A549 (cell line): ENCODE measurements around the gene SLC25A11. TPM values are rescaled to one million over a fixed set of nuclear protein-coding genes. Genes with fewer than 3 reads are reported as not detected.
"Not testable (repeated sequence)": the region's sequence is repeated elsewhere in the genome, so short reads cannot be mapped to it uniquely, and the experiment has no call there.

Source experiments
- ATAC-seq, 2 experiments: fragments of 200-7000 bp in 1 of 2; fragments of >200 bp in 1 of 2; cut with Nextera tagmentation in 1 of 2; cut with Tn5 transposase in 1 of 2; 3 replicates each; pipeline versions ENCODE4 v1.8.0 to v1.9.1; 2018 to 2020; ENCODE audit warnings: mild to moderate bottlenecking in 1 of 2, moderate library complexity in 1 of 2
- CTCF ChIA-PET: fragments of 300-600 bp; sonication (Branson Sonifier 250); formaldehyde crosslinking; extraction: SDS; loops from one replicate; lab custom pipeline; 2021; ENCODE audit warnings: antibody characterized with exemption, inconsistent platforms; lab: Yijun Ruan, JAX
- POLR2A ChIA-PET: fragments of 350-600 bp; formaldehyde crosslinking; extraction: SDS; loops from one replicate; lab custom pipeline; 2021; ENCODE audit warnings: antibody characterized with exemption, inconsistent platforms; lab: Yijun Ruan, JAX
- DNase-seq, 2 experiments: peaks; one replicate each; pipeline versions ENCODE4 v3.0.0 to v3.0.0-alpha.2; 2011 to 2016; ENCODE audit warnings: low read depth in 1 of 2, low spot score in 1 of 2
- FAIRE-seq: peaks from 2 replicates; lab custom pipeline; 2011; peaks lifted over from hg19 to GRCh38; lab: Jason Lieb, UNC
- H3K27ac ChIP-seq, 2 experiments: fragments of >200 bp; sonication (Bioruptor Twin); formaldehyde crosslinking; 3 replicates each; pipeline ENCODE4 v1.5.1; 2016 to 2017
- H3K4me1 ChIP-seq: fragments of >200 bp; sonication (Bioruptor Twin); formaldehyde crosslinking; 3 replicates; pipeline ENCODE4 v1.6.1; 2016
- H3K4me2 ChIP-seq: fragments of >200 bp; sonication (Bioruptor Twin); formaldehyde crosslinking; 3 replicates; pipeline ENCODE4 v1.6.1; 2016
- H3K4me3 ChIP-seq: fragments of >200 bp; sonication (Bioruptor Twin); formaldehyde crosslinking; 3 replicates; pipeline ENCODE4 v1.5.1; 2016
- H3K9me3 ChIP-seq: fragments of >200 bp; sonication (Bioruptor Twin); formaldehyde crosslinking; 3 replicates; pipeline ENCODE4 v1.6.1; 2016
- CBX2 ChIP-seq: fragments of 200-600 bp; sonication (generic); IDR thresholded peaks from 2 replicates; pipeline ENCODE4 v1.6.1; 2016; ENCODE audit warnings: low read depth, mild to moderate bottlenecking, borderline replicate concordance
- EHF ChIP-seq: fragments of 250-450 bp; sonication (Bioruptor Pico); IDR thresholded peaks from 2 replicates; pipeline ENCODE4 v1.5.0; 2020; ENCODE audit warnings: mild to moderate bottlenecking
- FOXS1 ChIP-seq: fragments of 250-450 bp; sonication (Bioruptor Pico); IDR thresholded peaks from 2 replicates; pipeline ENCODE4 v1.5.0; 2020; ENCODE audit warnings: mild to moderate bottlenecking, moderate library complexity
- GATA3 ChIP-seq: IDR thresholded peaks from 2 replicates; pipeline ENCODE4 v1.6.1; 2012; ENCODE audit warnings: borderline replicate concordance
- HEYL ChIP-seq: fragments of 250-450 bp; sonication (Bioruptor Pico); IDR thresholded peaks from 2 replicates; pipeline ENCODE4 v1.8.0; 2021; ENCODE audit warnings: mild to moderate bottlenecking, moderate library complexity
- HMGXB4 ChIP-seq: fragments of 250-450 bp; sonication (Bioruptor Pico); IDR thresholded peaks from 2 replicates; pipeline ENCODE4 v1.5.0; 2021; ENCODE audit warnings: mild to moderate bottlenecking, moderate library complexity, borderline replicate concordance
- KDM1A ChIP-seq: fragments of 200-600 bp; sonication (generic); IDR thresholded peaks from 2 replicates; pipeline ENCODE4 v1.6.1; 2016; ENCODE audit warnings: low read depth, mild to moderate bottlenecking
- KDM5A ChIP-seq: fragments of 200-600 bp; sonication (generic); IDR thresholded peaks from 2 replicates; pipeline ENCODE4 v1.6.1; 2016; ENCODE audit warnings: antibody characterized with exemption, mild to moderate bottlenecking
- MAFK ChIP-seq: fragments of 450-650 bp; IDR thresholded peaks from 2 replicates; pipeline ENCODE4 v1.6.1; 2014; ENCODE audit not compliant: partially characterized antibody
- MAZ ChIP-seq: fragments of 150-350 bp; IDR thresholded peaks from 2 replicates; pipeline ENCODE4 v1.6.1; 2014; ENCODE audit warnings: antibody characterized with exemption, low read depth, low read length, borderline replicate concordance
- NR3C1 ChIP-seq: fragments of >200 bp; sonication (Bioruptor Twin); formaldehyde crosslinking; IDR thresholded peaks from 3 replicates; pipeline ENCODE4 v1.6.1; 2017
- PBX3 ChIP-seq: IDR thresholded peaks from 2 replicates; pipeline ENCODE4 v1.6.1; 2012
- PHF8 ChIP-seq: fragments of 200-600 bp; sonication (generic); IDR thresholded peaks from 2 replicates; pipeline ENCODE4 v1.6.1; 2016; ENCODE audit warnings: low read depth, mild to moderate bottlenecking, antibody characterized with exemption, moderate library complexity, borderline replicate concordance
- RNF2 ChIP-seq: fragments of 200-600 bp; sonication (generic); IDR thresholded peaks from 2 replicates; pipeline ENCODE4 v1.6.1; 2016; ENCODE audit warnings: low read depth, mild to moderate bottlenecking, antibody characterized with exemption, moderate library complexity, borderline replicate concordance
- WGBS: methylation state at CpG from one replicate; pipeline ENCODE4 v1.1.6; 2017; ENCODE audit errors: missing lambda C conversion rate; 5-methylcytosine and 5-hydroxymethylcytosine counted together
- polyA plus RNA-seq, 4 experiments: library from polyadenylated mRNA; depleted of rRNA in 3 of 4; stranded (reverse); fragments of >200 nt; fragmentation: RNase III in 1 of 4; extraction: RNeasy Plus Mini Kit Qiagen cat#74134 plus additional on column Dnase treatment in 1 of 4; gene quantifications; 2 replicates in 3 of 4; 3 replicates in 1 of 4; pipeline ENCODE4 v1.2.3, GENCODE V29; 2011 to 2017
- TF ChIP-seq, protein P1 (sequence below): fragments of 250-450 bp; sonication (Bioruptor Pico); IDR thresholded peaks from 2 replicates; pipeline ENCODE4 v1.5.0; 2020; ENCODE audit warnings: low read depth, mild to moderate bottlenecking, moderate library complexity
- TF ChIP-seq, protein P2 (sequence below): fragments of >200 bp; sonication (Bioruptor Twin); formaldehyde crosslinking; IDR thresholded peaks from 3 replicates; pipeline ENCODE4 v1.5.1; 2016

The SLC25A11 gene
- polyA plus RNA-seq, 2 of the 4 experiments (the other 2 are of a cell fraction), result 60.2 to 69.2 TPM

- no peak overlapping the region for H3K4me3 ChIP-seq
- no peak for DNase-seq
- H3K27ac ChIP-seq, result no peak overlapping the region
- FAIRE-seq, result no peak
- ATAC-seq, result no peak
- 95% methylated on average over 18 of the region's 18 CpGs for WGBS
- H3K9me3 ChIP-seq, result no peaks in the 10 kb centered on the region
- ChIA-PET POLR2A (interaction anchor here (0.5 kb wide), 1 partner anchor 32 kb away, joined by 6 read pairs; no protein-coding TSS in a partner anchor), CTCF (interaction anchor here (0.9 to 2.4 kb wide), 4 partner anchors 11 to 133 kb away, joined by 3 to 8 read pairs (median 6); partner anchors contain the start of genes RNF167 and SLC25A11)
- no peaks in the 10 kb centered on the region for H3K4me1 ChIP-seq
- no peak overlapping the region for H3K4me2 ChIP-seq
- no peak for TF ChIP-seq MAZ
- no peak for TF ChIP-seq GATA3
- TF ChIP-seq FOXS1, result no peak
- no peak for TF ChIP-seq PBX3
- no peak for TF ChIP-seq CBX2
- TF ChIP-seq NR3C1, result no peak
- TF ChIP-seq, protein P1, sequence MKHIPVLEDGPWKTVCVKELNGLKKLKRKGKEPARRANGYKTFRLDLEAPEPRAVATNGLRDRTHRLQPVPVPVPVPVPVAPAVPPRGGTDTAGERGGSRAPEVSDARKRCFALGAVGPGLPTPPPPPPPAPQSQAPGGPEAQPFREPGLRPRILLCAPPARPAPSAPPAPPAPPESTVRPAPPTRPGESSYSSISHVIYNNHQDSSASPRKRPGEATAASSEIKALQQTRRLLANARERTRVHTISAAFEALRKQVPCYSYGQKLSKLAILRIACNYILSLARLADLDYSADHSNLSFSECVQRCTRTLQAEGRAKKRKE, result no peak
- no peak for TF ChIP-seq HEYL (CRISPR knock-in tag)
- TF ChIP-seq KDM1A, result no peak
- no peak for TF ChIP-seq RNF2
- no peak for TF ChIP-seq EHF (CRISPR knock-in tag)
- TF ChIP-seq HMGXB4 (CRISPR knock-in tag), result no peak
- no peak for TF ChIP-seq PHF8
- TF ChIP-seq, protein P2, sequence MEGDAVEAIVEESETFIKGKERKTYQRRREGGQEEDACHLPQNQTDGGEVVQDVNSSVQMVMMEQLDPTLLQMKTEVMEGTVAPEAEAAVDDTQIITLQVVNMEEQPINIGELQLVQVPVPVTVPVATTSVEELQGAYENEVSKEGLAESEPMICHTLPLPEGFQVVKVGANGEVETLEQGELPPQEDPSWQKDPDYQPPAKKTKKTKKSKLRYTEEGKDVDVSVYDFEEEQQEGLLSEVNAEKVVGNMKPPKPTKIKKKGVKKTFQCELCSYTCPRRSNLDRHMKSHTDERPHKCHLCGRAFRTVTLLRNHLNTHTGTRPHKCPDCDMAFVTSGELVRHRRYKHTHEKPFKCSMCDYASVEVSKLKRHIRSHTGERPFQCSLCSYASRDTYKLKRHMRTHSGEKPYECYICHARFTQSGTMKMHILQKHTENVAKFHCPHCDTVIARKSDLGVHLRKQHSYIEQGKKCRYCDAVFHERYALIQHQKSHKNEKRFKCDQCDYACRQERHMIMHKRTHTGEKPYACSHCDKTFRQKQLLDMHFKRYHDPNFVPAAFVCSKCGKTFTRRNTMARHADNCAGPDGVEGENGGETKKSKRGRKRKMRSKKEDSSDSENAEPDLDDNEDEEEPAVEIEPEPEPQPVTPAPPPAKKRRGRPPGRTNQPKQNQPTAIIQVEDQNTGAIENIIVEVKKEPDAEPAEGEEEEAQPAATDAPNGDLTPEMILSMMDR, result no peak
- no peak for TF ChIP-seq KDM5A
- TF ChIP-seq, all 56 proteins: peak for 0
Measured at GRCh38 chr17:4928881-4929280, 11.0 kb downstream of the SLC25A11 start.

GRCh38 chr17:4926577-4927335 is 13.1 kb downstream of the SLC25A11 start:
- H3K9me3 ChIP-seq, H3K27ac ChIP-seq, DNase-seq, FAIRE-seq, H3K4me3 ChIP-seq, H3K4me2 ChIP-seq, H3K4me1 ChIP-seq, ATAC-seq: not testable (repeated sequence)
- peak; percentile 20 for TF ChIP-seq MAFK
- WGBS, result 94% methylated on average over 24 of the region's 24 CpGs
- ChIA-PET CTCF (interaction anchor here (1.0 to 2.1 kb wide), 6 partner anchors 10 to 445 kb away, joined by 3 to 7 read pairs (median 4); partner anchors contain the start of genes CAMTA2, CHRNE, RNF167 and SLC25A11), POLR2A (interaction anchor here (2.0 kb wide), 1 partner anchor 14 kb away, joined by 7 read pairs; the partner anchor contains the start of genes RNF167 and SLC25A11)
